HepG2 (cell line): ENCODE results near the gene FMC1. TPM values are rescaled to one million over a fixed set of nuclear protein-coding genes. Genes with fewer than 3 reads are reported as not detected.

Experiments
- ATAC-seq: fragments of 200-7000 bp; cut with Tn5 transposase; 3 replicates; pipeline ENCODE4 v1.9.1; 2020; ENCODE audit warnings: mild to moderate bottlenecking, moderate library complexity
- BruUV-seq: library from RNA; stranded (reverse); fragments of 400-500 nt; replicated peaks from 2 replicates; lab custom pipeline; 2021; lab: Mats Ljungman, UMichigan
- CTCF ChIA-PET: fragments of 300-600 bp; formaldehyde crosslinking; extraction: SDS; loops from one replicate; lab custom pipeline; 2021; ENCODE audit warnings: low total read pairs, inconsistent platforms, low intra/inter-chr PET ratio; lab: Yijun Ruan, JAX
- POLR2A ChIA-PET: fragments of 350-600 bp; sonication (Branson Sonifier 250); formaldehyde crosslinking; loops from one replicate; lab custom pipeline; 2020; ENCODE audit warnings: antibody characterized with exemption, inconsistent platforms; lab: Yijun Ruan, JAX
- DNase-seq: peaks from one replicate; pipeline ENCODE4 v3.0.0-alpha.2; 2015; ENCODE audit warnings: low spot score
- FAIRE-seq: peaks from 3 replicates; lab custom pipeline; 2011; peaks lifted over from hg19 to GRCh38; lab: Jason Lieb, UNC
- H2AFZ ChIP-seq: one replicate; pipeline ENCODE4 v1.6.1; 2011; ENCODE audit warnings: low read length, inconsistent platforms
- H3K27ac ChIP-seq: fragments of 300-600 bp; 3 replicates; pipeline ENCODE4 v1.8.0; 2011; ENCODE audit warnings: mixed run types, mild to moderate bottlenecking, mixed read lengths, low read length, inconsistent platforms; ENCODE audit not compliant: insufficient read depth; ENCODE audit errors: extremely low read length
- H3K27me3 ChIP-seq, 2 experiments: fragments of 200-600 bp in 1 of 2; 2 replicates in 1 of 2; 3 replicates in 1 of 2; pipeline versions ENCODE4 v1.6.0 to v1.8.0; 2011; ENCODE audit warnings: low read length in 2 of 2, mild to moderate bottlenecking in 2 of 2, moderate library complexity in 2 of 2, inconsistent platforms in 1 of 2; ENCODE audit not compliant: insufficient read depth in 2 of 2, control insufficient read depth in 1 of 2
- H3K36me3 ChIP-seq, 2 experiments: fragments of 200-600 bp in 1 of 2; replicated peaks in 1 of 2; 2 replicates in 1 of 2; 3 replicates in 1 of 2; pipeline versions ENCODE4 v1.5.1 to v1.8.0; 2011; ENCODE audit warnings: low read length in 2 of 2, inconsistent platforms in 1 of 2; ENCODE audit not compliant: insufficient read depth in 2 of 2, control insufficient read depth in 1 of 2
- H3K4me1 ChIP-seq: 2 replicates; pipeline ENCODE4 v1.5.1; 2012; ENCODE audit warnings: low read length, inconsistent platforms; ENCODE audit not compliant: insufficient read depth
- H3K4me2 ChIP-seq: 2 replicates; pipeline ENCODE4 v1.6.0; 2011; ENCODE audit warnings: low read depth, low read length, inconsistent platforms
- H3K4me3 ChIP-seq, 3 experiments: fragments of 200-600 bp in 1 of 3; sonication (generic), shearing (Covaris generic) in 1 of 3; replicated peaks in 1 of 3; 2 replicates each; pipeline ENCODE4 v1.5.1; 2011 to 2016; ENCODE audit warnings: low read length in 3 of 3, inconsistent platforms in 2 of 3, low read depth in 2 of 3, mild to moderate bottlenecking in 2 of 3, control low read depth in 1 of 3, mixed read lengths in 1 of 3; ENCODE audit not compliant: insufficient read depth in 1 of 3
- H3K79me2 ChIP-seq: one replicate; pipeline ENCODE4 v1.6.1; 2011; ENCODE audit warnings: low read length, inconsistent platforms; ENCODE audit not compliant: insufficient read depth
- H3K9ac ChIP-seq: 2 replicates; pipeline ENCODE4 v1.6.0; 2011; ENCODE audit warnings: mild to moderate bottlenecking, low read depth, low read length, inconsistent platforms; ENCODE audit not compliant: insufficient read depth
- H3K9me3 ChIP-seq: 2 replicates; pipeline ENCODE4 v1.5.1; 2012; ENCODE audit warnings: mild to moderate bottlenecking, low read length
- H4K20me1 ChIP-seq: 2 replicates; pipeline ENCODE4 v1.6.0; 2011; ENCODE audit warnings: inconsistent platforms, mild to moderate bottlenecking, low read length, moderate library complexity; ENCODE audit not compliant: insufficient read depth
- DMAP1 ChIP-seq: IDR thresholded peaks from 2 replicates; pipeline ENCODE4 v1.6.1; 2016
- HBP1 ChIP-seq: IDR thresholded peaks from 2 replicates; pipeline ENCODE4 v1.6.1; 2016; ENCODE audit warnings: low read depth, control low read depth
- KDM5A ChIP-seq: fragments of 200-600 bp; sonication (generic); IDR thresholded peaks from 2 replicates; pipeline ENCODE4 v1.7.0; 2018; ENCODE audit warnings: antibody characterized with exemption, mild to moderate bottlenecking, low read length, borderline replicate concordance
- MAFK ChIP-seq, 2 experiments: IDR thresholded peaks in 1 of 2; conservative IDR thresholded peaks in 1 of 2; 2 replicates each; pipeline ENCODE4 v1.6.1; 2011; ENCODE audit warnings: improper control_type of control experiment in 2 of 2, low read length in 2 of 2
- NFIC ChIP-seq: IDR thresholded peaks from 2 replicates; pipeline ENCODE4 v1.6.1; 2012; ENCODE audit warnings: mild to moderate bottlenecking, low read length, inconsistent platforms
- POLR2A ChIP-seq, 2 experiments: IDR thresholded peaks; 2 replicates each; pipeline ENCODE4 v1.6.1; 2011; ENCODE audit warnings: low read depth in 2 of 2, low read length in 2 of 2, mild to moderate bottlenecking in 1 of 2, moderate library complexity in 1 of 2; ENCODE audit not compliant: insufficient read depth in 1 of 2
- RBM22 ChIP-seq: fragments of 200-400 bp; formaldehyde crosslinking; optimal IDR thresholded peaks from 2 replicates; pipeline ENCODE3; 2017; ENCODE audit warnings: mild to moderate bottlenecking, low read length, moderate library complexity
- RFXAP ChIP-seq: sonication (generic); formaldehyde crosslinking; IDR thresholded peaks from 2 replicates; pipeline ENCODE4 v1.4.0; 2020; ENCODE audit warnings: missing genetic modification reagents, borderline replicate concordance
- ZNF720 ChIP-seq: sonication (generic); formaldehyde crosslinking; IDR thresholded peaks from 2 replicates; pipeline ENCODE4 v1.4.0; 2020; ENCODE audit warnings: missing genetic modification reagents
- ZNF850 ChIP-seq: sonication (generic); formaldehyde crosslinking; conservative IDR thresholded peaks from 2 replicates; pipeline ENCODE4 v1.9.0; 2021; ENCODE audit warnings: mild to moderate bottlenecking, missing genetic modification reagents
- WGBS: methylation state at CpG from one replicate; pipeline ENCODE4 v1.1.6; 2017; ENCODE audit warnings: low lambda C conversion rate; 5-methylcytosine and 5-hydroxymethylcytosine counted together
- in situ Hi-C: cut with HindIII; loops from 2 replicates; pipeline ENCODE4 v1.10.0; 2017; ENCODE audit warnings: low pct_unique_long_range_greater_than_20kb; ENCODE audit not compliant: extremely low pct_ligation_motif_present
- intact Hi-C: fragments of 100-400 bp; cut with micrococcal nuclease; formaldehyde crosslinking; loops from one replicate; pipeline ENCODE4 v1.10.0; 2022; ENCODE audit not compliant: unreplicated experiment
- polyA plus RNA-seq, 8 experiments: library from polyadenylated mRNA; depleted of rRNA in 3 of 8; stranded (reverse) in 7 of 8; unstranded in 1 of 8; fragments of >200 nt; fragmentation: Illumina TruSeq in 4 of 8; extraction: Trizol in 4 of 8; gene quantifications; 2 replicates each; pipeline versions ENCODE4 v1.2.1 to v1.2.3, GENCODE V29; 2011 to 2016; ENCODE audit warnings: low read depth in 4 of 8, missing spikeins in 1 of 8, mixed read lengths in 1 of 8; ENCODE audit not compliant: insufficient read depth in 1 of 8
- total RNA-seq, 5 experiments: library from RNA; depleted of rRNA; stranded (reverse); fragments of >200 nt; fragmentation: Illumina TruSeq; extraction: Trizol; gene quantifications; 2 replicates each; pipeline ENCODE4 v1.2.3, GENCODE V29; 2016; ENCODE audit warnings: low read depth in 1 of 5
- TF ChIP-seq, protein P1 (sequence below): IDR thresholded peaks from 2 replicates; pipeline ENCODE4 v1.6.1; 2016; ENCODE audit warnings: mild to moderate bottlenecking
- TF ChIP-seq, protein P2 (sequence below): sonication (generic); formaldehyde crosslinking; IDR thresholded peaks from 2 replicates; pipeline ENCODE4 v1.4.0; 2020; ENCODE audit warnings: missing genetic modification reagents, mild to moderate bottlenecking, borderline replicate concordance
- TF ChIP-seq, protein P3 (sequence below): sonication (generic); formaldehyde crosslinking; IDR thresholded peaks from 2 replicates; pipeline ENCODE4 v1.4.0; 2020; ENCODE audit warnings: missing genetic modification reagents, borderline replicate concordance

Gene FMC1
- total and polyA plus RNA-seq, 2 of the 13 experiments (the other 11 are each of a cell fraction or from before 2014, with no cell fraction given) = 39.2 to 50.7 TPM

GRCh38 chr7:139340037-139340807 is 915 bp upstream of the FMC1 start (continued):
- TF ChIP-seq, protein P1, sequence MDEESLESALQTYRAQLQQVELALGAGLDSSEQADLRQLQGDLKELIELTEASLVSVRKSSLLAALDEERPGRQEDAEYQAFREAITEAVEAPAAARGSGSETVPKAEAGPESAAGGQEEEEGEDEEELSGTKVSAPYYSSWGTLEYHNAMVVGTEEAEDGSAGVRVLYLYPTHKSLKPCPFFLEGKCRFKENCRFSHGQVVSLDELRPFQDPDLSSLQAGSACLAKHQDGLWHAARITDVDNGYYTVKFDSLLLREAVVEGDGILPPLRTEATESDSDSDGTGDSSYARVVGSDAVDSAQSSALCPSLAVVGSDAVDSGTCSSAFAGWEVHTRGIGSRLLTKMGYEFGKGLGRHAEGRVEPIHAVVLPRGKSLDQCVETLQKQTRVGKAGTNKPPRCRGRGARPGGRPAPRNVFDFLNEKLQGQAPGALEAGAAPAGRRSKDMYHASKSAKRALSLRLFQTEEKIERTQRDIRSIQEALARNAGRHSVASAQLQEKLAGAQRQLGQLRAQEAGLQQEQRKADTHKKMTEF = peak; percentile 82

GRCh38 chr7:139340808-139341057 is 404 bp upstream of the FMC1 start:
- peak overlapping the region; percentile 87 for H3K4me2 ChIP-seq
- ChIA-PET POLR2A (interaction anchor here (1.1 to 1.6 kb wide), 2 partner anchors 19 to 109 kb away, joined by 9 to 30 read pairs; partner anchors contain the start of genes LUC7L2 and UBN2), CTCF (no interaction called here)
- DNase-seq (no peak), ATAC-seq (no peak), FAIRE-seq (no peak)
- no peaks in the 10 kb centered on the region for H3K9me3 ChIP-seq
- under 1% methylated on average over 9 of the region's 9 CpGs for WGBS
- peak overlapping the region; percentile 100 for H3K27ac ChIP-seq
- peak overlapping the region; percentile 100 for H3K9ac ChIP-seq
- no peaks in the 10 kb centered on the region; a peak in 1 of 5 replicates for H3K27me3 ChIP-seq
- in situ Hi-C loops (no loop called here), intact Hi-C loops (loop anchor here (1.0 to 10.0 kb wide), 3 partner anchors 19 to 236 kb away; partner anchors contain the start of genes LUC7L2 and ZC3HAV1)
- H2AFZ ChIP-seq = no peak overlapping the region
- H3K36me3 ChIP-seq = peaks cover 2 to 3% of the 10 kb centered on the region in 2 experiments; a peak in 2 of 5 replicates
- H3K79me2 ChIP-seq = peaks cover 12% of the 10 kb centered on the region
- peaks cover 26% of the 10 kb centered on the region for H3K4me1 ChIP-seq
- peak overlapping the region; percentile 83 to 97 (median 92) for H3K4me3 ChIP-seq
- no peaks in the 10 kb centered on the region for H4K20me1 ChIP-seq
- BruUV-seq = no TSS peak
- TF ChIP-seq POLR2A (IDR thresholded peaks at IDR 0.05; ENCODE audit: insufficient read depth in 1 of 2, low read depth in 2 of 2, low read length in 2 of 2) (peak in 1 of 2 experiments; percentile 9; a peak in 2 of 4 replicates), MAFK (conservative IDR thresholded peaks at IDR 0.05 in 1 of 2, IDR thresholded peaks at IDR 0.05 in 1 of 2; ENCODE audit: low read length in 2 of 2) (peak in 1 of 2 experiments; percentile 5; a peak in 1 of 4 replicates), ZNF720 (CRISPR knock-in tag) (no peak), NFIC (peak; percentile 75), DMAP1 (CRISPR knock-in tag) (no peak), ZNF850 (0 out of 2 replicates have a peak, but pooled peaks have one; percentile 8), KDM5A (peak; percentile 60; the same call in 1 of the 2 replicates), RFXAP (0 out of 2 replicates have a peak, but pooled peaks have one; percentile 8), RBM22 (peak; percentile 6), HBP1 (CRISPR knock-in tag) (0 out of 2 replicates have a peak, but pooled peaks have one; percentile 69)
- TF ChIP-seq, protein P2, sequence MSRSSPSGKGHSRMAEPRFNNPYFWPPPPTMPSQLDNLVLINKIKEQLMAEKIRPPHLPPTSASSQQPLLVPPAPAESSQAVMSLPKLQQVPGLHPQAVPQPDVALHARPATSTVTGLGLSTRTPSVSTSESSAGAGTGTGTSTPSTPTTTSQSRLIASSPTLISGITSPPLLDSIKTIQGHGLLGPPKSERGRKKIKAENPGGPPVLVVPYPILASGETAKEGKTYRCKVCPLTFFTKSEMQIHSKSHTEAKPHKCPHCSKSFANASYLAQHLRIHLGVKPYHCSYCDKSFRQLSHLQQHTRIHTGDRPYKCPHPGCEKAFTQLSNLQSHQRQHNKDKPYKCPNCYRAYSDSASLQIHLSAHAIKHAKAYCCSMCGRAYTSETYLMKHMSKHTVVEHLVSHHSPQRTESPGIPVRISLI = 0 out of 2 replicates have a peak, but pooled peaks have one; percentile 3
- TF ChIP-seq, protein P3, sequence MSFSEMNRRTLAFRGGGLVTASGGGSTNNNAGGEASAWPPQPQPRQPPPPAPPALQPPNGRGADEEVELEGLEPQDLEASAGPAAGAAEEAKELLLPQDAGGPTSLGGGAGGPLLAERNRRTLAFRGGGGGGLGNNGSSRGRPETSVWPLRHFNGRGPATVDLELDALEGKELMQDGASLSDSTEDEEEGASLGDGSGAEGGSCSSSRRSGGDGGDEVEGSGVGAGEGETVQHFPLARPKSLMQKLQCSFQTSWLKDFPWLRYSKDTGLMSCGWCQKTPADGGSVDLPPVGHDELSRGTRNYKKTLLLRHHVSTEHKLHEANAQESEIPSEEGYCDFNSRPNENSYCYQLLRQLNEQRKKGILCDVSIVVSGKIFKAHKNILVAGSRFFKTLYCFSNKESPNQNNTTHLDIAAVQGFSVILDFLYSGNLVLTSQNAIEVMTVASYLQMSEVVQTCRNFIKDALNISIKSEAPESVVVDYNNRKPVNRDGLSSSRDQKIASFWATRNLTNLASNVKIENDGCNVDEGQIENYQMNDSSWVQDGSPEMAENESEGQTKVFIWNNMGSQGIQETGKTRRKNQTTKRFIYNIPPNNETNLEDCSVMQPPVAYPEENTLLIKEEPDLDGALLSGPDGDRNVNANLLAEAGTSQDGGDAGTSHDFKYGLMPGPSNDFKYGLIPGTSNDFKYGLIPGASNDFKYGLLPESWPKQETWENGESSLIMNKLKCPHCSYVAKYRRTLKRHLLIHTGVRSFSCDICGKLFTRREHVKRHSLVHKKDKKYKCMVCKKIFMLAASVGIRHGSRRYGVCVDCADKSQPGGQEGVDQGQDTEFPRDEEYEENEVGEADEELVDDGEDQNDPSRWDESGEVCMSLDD (CRISPR knock-in tag) = peak; percentile 6; the same call in 1 of the 2 replicates
